Measurements from ENCODE around the gene CCDC183.

DNA sequence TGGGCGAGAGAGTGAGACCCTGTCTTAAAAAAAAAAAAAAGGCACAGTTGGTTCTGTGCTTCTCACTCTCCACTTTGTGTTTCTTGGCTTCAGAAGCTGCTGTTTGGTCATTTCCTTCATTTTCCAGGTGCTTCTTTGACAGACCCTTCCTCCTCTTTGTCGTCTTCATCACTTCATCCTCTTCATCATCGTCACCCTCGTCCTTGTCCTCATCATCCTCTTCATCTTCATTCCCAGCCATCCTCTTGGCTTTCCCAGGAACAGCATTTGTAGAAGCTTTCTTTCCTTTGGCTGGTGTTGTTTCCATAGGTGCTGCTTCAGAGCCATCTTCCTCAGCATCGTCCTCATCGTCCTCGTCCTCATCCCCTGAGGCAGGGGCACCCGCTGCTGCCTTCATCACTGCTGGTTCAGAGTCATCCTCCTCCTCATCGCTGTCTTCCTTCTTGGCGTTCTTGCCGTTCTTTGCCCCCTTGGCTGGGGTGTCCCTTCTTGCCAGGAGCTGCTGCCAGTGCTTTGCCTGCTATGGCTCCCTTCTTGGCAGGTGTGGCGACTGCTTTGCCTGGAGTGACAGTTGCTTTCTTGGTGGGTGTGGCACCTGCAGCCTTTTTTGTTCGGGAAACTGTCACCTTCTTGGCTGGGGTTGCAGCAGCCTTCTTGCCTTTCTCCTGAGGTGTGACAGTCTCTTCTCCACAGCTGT lies 18.7 kb downstream of the CCDC183 start:
- TF ChIP-seq POLR2A (IDR thresholded peaks at IDR 0.05) (no peak), POLR2AphosphoS5 (IDR thresholded peaks at IDR 0.05) (no peak)
